NCI-H82 treated with DMSO at 0.1 percent for 48 hours (cell line): Measurements from ENCODE around the gene ZRANB3.
"Not testable (repeated sequence)": the region's sequence is repeated elsewhere in the genome, so short reads cannot be mapped to it uniquely, and the experiment has no call there.

ENCODE experiments used
- DNase-seq: peaks from one replicate; lab custom pipeline; 2025; ENCODE audit not compliant: unreplicated experiment; lab: John Stamatoyannopoulos, UW

ZRANB3 gene

DNA sequence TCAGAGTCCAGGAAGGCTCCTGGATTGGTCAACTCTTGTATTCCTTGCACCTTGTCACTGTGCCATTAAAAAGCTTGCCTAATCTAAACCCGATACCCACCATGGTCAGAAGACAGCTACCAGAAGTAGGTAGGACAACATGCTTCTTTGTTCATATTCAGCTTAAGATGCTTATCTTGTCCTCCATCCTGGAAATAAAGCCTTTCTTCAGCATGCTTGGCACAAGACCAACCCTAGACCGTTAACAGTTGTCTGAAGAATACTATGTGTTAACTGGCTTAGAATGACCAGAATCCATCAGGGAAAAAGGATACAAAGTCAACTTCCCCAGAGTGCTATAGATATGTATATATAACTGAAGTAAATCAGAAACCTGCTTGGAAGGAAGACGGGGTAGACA, 193.9 kb downstream of the ZRANB3 start:
- DNase-seq: no peak

DNA sequence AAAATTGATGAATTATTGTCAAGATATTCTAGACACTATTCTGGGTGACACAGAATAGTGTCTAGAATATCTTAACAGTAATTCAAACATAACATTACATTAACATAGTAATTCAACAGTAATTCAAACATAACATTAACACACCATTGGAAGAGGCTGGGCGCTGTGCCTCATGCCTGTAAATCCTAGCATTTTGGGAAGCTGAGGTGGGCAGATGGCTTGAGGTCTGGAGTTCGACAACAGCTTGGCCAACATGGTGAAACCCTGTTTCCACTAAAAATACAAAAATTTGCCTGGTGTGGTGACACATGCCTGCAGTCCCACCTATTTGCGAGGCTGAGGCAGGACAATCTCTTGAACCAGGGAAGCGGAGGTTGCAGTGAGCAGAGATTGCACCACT, 195.8 kb downstream of the ZRANB3 start:
- DNase-seq: no peak

DNA sequence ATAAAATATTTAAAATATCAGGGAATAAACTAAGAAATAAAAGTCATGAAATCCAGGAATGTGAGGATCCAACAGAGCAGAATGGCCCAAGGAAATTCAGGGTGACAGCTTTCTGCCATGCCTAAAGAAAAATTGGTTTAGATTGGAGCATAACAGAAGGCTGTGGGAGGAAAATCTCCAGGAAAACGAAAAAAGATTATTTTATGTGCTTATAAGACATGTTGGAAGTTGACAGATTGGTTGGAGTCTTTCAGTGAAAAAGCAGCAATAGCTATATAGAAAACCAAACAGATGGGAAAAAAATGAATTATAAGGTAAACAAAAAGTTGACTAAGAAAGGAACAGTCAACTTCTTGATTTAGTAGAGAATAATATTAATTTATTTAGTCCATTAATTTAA, 203.9 kb downstream of the ZRANB3 start:
- DNase-seq: no peak

DNA sequence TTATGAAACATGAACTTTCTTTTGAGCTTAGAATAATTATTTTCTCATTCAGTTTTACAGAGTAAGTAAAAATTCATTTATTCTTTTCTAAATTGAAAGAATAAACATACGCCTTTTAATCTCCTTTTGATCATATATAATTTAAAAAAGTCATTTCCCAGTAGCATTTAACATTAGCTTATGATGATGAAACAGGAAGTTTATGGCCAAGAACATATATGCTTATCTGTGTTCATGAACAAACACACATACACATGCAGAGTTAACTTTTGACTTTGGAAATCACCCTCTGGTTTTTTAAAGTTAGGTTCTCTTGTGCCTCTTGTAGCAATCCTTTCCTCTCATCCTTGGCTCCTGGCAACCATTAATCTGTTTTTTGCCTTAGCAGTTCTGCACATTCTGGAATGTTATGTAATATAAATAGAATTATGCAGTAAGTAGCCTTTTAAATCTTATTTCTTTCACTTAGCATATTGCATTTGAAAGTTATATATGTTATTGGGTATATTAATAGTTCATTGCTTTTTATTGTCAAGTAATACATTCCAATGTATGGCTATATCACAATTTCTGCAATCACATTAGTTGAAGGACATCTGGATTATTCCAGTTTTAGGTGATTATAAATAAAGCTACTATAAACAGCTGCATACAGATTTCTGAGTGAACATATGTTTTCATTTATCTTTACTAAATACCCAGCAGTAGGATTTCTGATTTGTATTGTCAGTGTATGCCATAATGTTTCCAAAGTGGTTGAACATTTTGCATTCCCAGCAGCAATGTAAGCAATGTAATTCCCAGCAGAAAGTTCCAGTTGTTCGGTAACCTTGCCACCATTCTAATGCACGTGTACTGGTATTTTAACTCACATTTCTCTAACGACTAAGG, 210.3 kb downstream of the ZRANB3 start:
- no peak for DNase-seq

DNA sequence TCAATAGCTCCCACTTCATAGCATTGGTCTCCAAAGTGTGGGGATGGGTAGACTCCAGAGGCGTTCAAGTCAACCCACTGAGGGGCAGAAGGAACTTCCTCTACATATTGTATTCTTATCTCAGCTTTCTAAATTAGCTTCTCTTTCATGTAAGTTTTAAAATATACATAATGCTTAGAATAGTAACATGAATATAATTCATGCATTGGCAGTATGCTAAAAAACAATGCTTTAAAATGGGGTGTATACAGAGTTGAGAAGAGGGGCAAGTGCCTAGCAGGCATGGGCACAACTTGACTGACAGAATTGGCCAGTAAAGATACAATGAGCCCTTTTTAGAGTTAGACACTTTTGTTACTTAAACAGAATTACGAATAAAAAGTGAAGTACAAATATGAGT, 212.2 kb downstream of the ZRANB3 start:
- DNase-seq: no peak

DNA sequence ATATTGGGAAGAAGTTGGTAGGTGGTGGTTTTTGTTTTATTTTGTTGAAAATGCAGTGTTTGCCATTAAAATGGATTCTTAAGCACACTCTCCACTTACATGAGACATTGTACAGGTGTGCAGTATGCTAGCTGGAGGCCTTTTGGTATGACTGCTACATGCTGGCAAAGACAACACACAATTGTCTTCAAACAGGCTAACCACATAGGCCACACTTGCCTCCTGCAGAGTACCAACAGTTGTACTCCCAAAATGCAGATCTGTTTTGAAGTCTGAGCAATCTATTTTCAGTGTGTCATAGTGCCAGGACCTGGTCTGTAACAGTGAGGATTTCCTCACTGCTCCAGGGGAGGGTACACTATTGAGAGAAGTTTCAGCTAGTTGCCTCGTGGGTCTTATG, 213.6 kb downstream of the ZRANB3 start:
- DNase-seq: no peak

DNA sequence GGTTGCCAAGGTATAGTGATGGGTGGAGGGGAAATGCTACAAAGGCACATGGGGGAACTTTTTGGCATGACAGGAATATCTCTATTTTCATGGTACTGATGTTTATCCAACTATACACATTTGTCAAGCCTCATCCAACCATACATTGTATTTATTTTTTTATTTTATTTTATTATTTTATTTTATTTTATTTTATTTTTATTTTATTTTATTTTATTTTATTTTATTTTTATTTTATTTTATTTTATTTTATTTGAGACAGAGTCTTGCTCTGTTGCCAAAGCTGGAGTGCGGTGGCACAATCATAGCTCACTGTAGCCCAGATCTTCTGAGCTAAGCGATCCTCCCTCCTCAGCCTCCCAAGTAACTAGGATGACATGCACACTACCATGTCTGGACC, 219.1 kb downstream of the ZRANB3 start:
- no peak for DNase-seq

DNA sequence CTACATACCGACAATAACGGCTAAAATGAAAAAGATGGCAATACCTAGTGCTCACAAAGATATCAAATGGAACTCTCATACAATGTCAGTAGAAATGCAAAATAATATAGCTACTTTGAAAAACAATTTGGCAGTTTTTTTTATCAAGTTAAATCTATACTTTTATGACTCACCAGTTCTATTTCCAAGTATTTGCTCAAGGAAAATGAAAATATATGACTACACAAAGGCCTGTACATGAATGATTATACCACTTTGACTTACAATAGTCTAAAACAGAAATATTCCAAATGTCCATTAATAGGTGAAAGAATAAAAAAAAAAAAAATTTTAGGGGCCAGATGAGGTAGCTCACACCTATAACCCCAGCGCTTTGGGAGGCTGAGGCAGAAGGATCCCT, 219.8 kb downstream of the ZRANB3 start:
- DNase-seq: no peak

DNA sequence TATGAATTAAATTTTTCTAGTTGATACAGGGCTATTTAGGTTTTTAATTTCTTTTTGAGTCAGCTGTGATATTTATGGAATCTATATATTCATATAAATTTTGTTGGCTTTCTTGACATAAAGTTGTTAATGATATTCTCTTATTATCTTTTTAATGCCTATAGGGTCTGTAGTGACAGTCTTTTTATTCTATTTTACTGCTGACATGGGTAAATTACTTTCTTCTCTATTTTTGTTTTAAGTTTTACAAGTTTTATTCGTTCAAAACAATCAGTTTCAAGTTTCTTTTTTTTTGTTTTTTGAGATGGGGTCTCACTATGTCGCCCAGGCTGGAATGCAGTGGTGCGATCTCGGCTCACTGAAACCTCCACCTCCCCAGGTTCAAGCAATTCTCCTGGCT, 226.3 kb downstream of the ZRANB3 start:
- no peak for DNase-seq

DNA sequence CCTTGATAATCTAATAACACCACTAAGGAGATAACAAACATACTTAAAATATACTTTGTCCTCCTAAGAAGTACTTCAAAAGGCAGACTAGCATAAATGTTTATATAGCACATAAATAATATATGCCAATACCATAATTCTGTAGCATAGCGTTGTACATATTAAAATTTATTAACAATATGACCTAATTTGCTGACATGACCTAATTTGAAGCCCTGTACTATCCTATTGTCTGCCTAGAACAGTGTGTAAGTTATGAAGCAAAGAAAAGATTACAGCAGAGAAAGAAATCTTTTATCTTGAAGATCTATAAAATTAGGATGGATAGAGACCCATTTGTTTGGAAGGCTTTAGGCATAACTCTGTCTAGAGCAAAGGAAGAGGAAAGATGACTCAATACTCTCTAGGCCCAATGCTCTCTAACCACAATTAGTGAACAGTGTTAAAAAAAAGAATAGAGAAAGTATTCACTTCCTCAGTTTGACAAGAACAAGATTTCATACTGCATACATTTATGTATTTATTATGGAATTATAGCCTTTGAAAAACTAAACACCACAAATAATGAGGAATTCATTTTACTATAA, 231.3 kb downstream of the ZRANB3 start:
- no peak for DNase-seq

DNA sequence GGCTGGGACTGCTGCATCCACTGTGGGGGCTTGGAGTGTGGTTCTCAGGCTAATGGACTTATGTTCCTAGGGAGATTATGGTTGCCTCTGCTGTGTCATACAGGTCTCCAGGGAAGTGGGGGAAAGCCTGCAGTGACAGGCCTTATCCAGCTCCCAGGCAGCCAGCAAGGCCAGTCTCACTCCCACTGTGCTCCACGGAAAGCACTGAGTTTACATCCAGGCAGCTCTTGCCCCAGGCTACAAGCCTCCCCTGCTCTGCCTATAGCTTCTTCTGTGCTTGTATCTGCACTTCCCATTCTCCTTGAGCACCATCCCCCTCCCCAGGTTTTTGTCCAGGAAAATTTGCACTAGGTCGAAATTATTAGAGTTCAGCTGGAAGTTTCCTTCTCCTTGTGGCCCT, 231.9 kb downstream of the ZRANB3 start:
- DNase-seq: peak; percentile 93

DNA sequence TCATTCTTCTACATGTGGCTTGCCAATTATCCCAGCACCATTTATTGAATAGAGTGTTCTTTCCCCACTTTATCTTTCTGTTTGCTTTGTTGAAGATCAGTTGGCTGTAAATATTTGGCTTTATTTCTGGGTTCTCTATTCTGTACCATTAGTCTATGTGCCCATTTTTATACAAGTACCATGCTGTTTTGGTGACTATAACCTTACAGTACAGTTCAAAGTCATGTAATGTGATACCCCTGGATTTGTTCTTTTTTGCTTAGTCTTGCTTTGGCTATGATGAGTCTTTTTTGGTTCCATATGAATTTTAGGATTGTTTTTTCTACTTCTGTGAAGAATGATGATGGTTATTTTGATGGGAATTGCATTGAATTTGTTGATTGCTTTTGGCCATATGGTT, 243.9 kb downstream of the ZRANB3 start:
- DNase-seq: not testable (repeated sequence)

DNA sequence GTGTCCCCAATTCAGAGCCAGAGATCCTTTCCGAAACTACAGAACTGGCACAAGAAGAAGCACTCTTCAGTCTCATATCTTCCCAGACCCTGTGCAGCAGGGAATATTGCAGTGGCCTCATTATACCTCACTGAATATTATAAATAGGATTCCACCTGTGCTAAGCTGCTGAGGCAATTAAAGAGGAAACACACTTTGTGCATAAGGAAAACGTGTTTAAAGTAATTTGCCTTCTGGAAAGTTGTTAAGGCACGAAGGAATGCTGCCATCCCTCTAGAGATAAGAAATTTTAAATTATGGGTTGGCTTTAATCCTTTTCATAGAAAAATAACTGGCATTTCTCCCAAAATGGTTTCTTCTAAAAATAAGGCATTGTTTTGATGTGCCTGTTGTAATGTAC, 245.6 kb downstream of the ZRANB3 start:
- no peak for DNase-seq

DNA sequence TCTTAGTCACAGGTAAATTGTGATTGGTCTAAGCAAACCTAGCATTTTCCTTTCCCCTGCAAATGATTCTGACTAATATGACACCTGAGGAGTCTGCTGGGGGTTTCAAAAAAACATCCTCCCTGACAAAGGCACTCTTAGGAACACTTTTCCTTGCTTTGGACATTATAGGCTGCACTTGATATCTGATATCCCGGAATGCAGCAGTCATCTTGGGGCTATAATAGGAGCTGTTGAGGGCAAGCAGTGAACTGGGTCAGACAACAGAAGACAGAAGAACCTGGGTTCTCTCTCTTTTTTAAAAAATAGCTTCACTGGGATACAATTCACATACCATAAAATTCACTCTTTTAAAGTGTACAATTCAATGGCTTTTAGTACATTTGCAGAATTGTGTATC, 249.6 kb downstream of the ZRANB3 start:
- no peak for DNase-seq

DNA sequence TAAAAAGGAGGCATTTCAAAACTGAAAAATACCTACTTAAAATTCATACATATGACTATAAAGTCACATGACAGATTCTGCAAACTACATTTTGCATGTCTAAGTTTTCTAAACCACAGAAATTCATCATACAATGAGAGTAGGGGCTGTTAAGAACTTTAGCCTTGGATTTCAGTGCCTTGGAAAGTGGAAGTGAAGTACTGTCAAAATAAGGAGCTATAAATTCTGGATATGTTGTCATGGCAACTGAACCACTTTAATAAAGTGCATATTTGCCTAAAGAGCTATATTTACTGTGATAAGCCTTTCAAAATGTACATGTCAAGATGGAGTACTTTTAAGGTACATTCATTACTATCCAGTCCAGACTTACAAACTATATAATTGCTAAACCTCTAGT, 251.8 kb downstream of the ZRANB3 start:
- no peak for DNase-seq

DNA sequence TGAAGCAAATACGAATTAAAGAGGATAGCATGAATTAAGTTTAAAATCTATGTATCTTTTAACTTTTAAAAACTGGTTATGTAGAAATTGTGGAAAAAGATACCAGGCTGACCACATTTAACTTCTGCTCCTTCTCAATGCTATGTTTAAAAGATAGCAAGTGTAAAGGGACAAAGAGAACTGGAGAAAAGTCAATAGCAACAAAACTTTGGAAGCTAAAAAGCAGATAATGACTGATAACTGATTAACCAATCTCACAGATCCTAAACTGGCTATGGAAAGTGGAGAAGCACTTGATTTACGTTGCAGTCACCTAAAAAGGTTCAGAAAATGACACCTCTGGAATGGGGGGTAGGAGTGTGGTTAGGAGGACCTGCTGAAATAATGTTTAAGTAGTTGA, 254.5 kb downstream of the ZRANB3 start:
- DNase-seq: no peak

DNA sequence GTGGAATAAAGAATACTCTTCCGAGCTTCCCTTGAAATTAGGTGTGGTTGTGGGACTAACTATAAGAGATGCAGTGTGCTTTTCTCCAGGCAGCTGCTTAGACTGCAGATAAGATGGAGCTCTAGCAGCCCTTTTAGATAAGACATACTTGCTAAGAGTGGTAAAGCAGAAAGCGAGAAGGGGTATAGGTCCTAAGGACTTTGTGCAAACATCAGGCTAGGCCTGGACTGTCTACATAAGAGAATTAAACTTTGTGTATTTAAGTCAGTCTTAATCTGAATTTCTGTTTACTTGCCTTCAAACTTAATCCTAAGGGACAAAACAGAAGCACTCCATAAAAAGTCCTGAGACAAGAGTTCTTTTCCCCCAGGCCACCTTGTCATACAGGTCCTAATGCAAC, 260.0 kb downstream of the ZRANB3 start:
- no peak for DNase-seq

DNA sequence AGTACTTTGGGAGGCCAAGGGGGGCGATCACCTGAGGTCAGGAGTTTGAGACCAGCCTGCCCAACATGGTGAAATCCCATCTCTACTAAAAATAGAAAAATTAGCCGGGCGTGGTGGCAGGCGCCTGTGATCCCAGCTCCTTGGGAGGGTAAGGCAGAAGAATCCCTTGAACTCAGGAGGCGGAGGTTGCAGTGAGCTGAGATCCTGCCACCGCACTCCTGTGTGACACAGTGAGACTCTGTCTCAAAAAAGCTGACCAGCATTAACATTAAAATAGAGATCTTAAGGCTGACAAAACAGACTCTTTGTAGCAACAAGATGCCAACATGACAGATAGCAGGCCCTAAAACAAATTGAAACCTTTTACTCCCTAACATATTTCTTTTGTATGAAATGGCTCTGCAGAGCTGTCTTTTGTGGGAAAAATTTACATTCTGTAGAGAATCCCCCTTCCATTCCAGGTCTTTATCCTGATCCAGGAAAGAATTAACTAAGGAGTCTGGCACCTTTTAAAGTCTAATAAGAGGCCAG, 265.0 kb downstream of the ZRANB3 start:
- no peak for DNase-seq

DNA sequence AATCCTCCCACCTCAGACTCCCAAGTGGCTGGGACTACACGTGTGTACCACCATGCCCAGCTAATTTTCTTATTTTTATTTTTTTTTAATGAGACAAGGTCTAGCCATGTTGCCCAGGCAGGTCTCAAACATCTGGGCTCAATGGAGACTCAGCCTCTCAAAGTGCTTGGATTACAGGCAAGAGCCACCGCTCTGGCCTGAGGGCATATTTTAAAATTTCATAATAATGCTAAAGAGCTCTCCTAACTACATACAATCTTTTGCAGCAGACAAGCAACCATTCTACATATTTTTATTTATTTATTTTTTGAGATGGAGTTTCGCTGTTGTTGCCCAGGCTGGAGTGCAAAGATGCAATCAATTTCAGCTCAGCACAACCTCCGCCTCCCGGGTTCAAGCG, 271.9 kb downstream of the ZRANB3 start:
- DNase-seq: no peak

DNA sequence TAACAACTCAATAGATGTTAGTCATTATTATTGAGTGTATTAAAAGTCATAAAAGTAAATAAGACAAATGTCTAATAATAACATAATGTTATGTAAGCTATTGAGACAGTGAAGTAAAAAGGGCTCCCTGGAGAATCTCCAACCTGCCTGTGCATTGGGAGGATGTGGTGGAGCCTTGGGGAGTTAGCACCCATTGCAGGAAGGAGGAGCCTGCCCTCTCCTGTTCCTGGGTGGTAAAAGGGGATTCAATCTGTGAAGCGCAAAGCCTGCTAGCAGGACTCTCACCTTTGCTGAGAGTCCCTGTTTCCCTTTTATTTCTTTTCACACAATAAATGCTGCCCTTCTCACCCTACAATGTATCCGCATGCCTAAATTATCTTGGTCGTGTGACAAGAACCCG, 272.8 kb downstream of the ZRANB3 start:
- peak; percentile 15 for DNase-seq

DNA sequence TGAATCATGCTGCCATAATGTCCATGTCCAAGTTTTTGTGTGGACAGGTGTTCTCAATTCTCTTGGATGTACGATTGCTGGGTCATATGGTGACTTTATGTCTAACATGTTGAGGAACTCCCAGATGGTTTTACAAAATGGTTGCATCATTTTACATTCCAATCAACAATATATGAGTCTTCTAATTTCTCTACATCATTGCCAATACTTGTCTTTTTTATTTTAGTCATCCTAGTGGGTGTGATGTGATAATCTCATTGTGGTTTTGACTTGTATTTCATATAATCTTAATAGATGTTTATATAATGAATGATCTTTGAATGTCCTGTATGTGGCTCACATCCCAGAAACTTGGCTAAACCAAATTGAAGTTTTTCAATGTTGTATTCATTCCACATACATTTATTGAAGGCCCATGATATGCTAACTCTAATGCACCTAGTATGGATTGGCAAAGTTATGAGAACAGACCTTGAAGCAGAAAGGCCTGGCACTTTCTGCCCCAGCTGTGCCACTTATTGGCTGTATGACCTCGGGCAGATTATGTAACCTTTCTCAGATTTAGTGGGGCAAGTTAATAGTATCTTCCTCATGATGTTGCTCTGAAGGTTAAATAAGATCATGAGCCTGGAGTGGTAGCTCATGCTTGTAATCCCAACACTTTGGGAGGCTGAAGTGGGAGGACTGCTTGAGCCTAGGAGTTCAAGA, 273.5 kb downstream of the ZRANB3 start:
- no peak for DNase-seq
